T-helper 17 cell (primary cell): ENCODE results near the gene KPNA4. TPM values are rescaled to one million over a fixed set of nuclear protein-coding genes. Genes with fewer than 3 reads are reported as not detected.

Experiments used
- ATAC-seq: fragments of 150-1000 bp; cut with Tn5 transposase; 2 replicates; pipeline ENCODE4 v1.10.0; 2021; ENCODE audit warnings: mild to moderate bottlenecking, moderate library complexity
- DNase-seq, 3 donors: peaks; one replicate each; pipeline versions ENCODE4 v3.0.0 to v3.0.0-alpha.2; 2020 to 2021
- H3K9me3 ChIP-seq: one replicate; pipeline ENCODE4 v1.7.0; 2013; ENCODE audit warnings: low read length, mild to moderate bottlenecking; ENCODE audit not compliant: control insufficient read depth, poor library complexity, severe bottlenecking
- H3K27ac Mint-ChIP-seq: one replicate; pipeline ENCODE4 v1.8.0; 2022; ENCODE audit warnings: mild to moderate bottlenecking, moderate library complexity, mixed read lengths
- H3K27me3 Mint-ChIP-seq: one replicate; pipeline ENCODE4 v1.8.0; 2022; ENCODE audit warnings: mixed read lengths
- H3K36me3 Mint-ChIP-seq: one replicate; pipeline ENCODE4 v1.8.0; 2022; ENCODE audit warnings: low read depth, mixed read lengths
- H3K4me1 Mint-ChIP-seq: one replicate; pipeline ENCODE4 v1.8.0; 2022; ENCODE audit warnings: mild to moderate bottlenecking, mixed read lengths
- H3K4me3 Mint-ChIP-seq: one replicate; pipeline ENCODE4 v1.8.0; 2022; ENCODE audit warnings: mild to moderate bottlenecking, moderate library complexity, mixed read lengths
- total RNA-seq, 4 donors: library from RNA in 2 of 4; stranded (reverse) in 2 of 4; gene quantifications; one replicate each; pipeline ENCODE4 v1.2.3 and lab custom pipeline; 2022 to 2026

KPNA4 gene
- total RNA-seq, 2 donors from 2014 or later = 48.9 to 61.9 TPM

- no peak for ATAC-seq
- no peak for DNase-seq
- no peak overlapping the region for H3K4me3 Mint-ChIP-seq
Measured at GRCh38 chr3:160451602-160452001, 113.8 kb downstream of the KPNA4 start.

GRCh38 chr3:160450846-160451245 lies 114.5 kb downstream of the KPNA4 start:
- DNase-seq (no peak), ATAC-seq (no peak)
- Mint-ChIP-seq H3K36me3 (no peaks in the 10 kb centered on the region), H3K4me3 (peak overlapping the region; percentile 100), H3K27me3 (no peaks in the 10 kb centered on the region), H3K4me1 (peaks cover 18% of the 10 kb centered on the region), H3K27ac (peak overlapping the region; percentile 95)
- H3K9me3 ChIP-seq = no peaks in the 10 kb centered on the region

More at GRCh38 chr3:160451602-160452001, 113.8 kb downstream of the KPNA4 start:
- no peaks in the 10 kb centered on the region for H3K27me3 Mint-ChIP-seq
- H3K27ac Mint-ChIP-seq = no peak overlapping the region
- H3K36me3 Mint-ChIP-seq = no peaks in the 10 kb centered on the region
- no peaks in the 10 kb centered on the region for H3K9me3 ChIP-seq
- H3K4me1 Mint-ChIP-seq = peaks cover 14% of the 10 kb centered on the region

- peak within 1 kb of the TSS; percentile 100 for H3K4me3 Mint-ChIP-seq
- ATAC-seq (peak; percentile 96), DNase-seq (peak; percentile 94 to 96 (median 95))
- H3K9me3 ChIP-seq = no peaks in the 10 kb centered on the region
- peak within 1 kb of the TSS; percentile 95 for H3K27ac Mint-ChIP-seq
- H3K36me3 Mint-ChIP-seq = no peaks in the 10 kb centered on the region
- no peaks in the 10 kb centered on the region for H3K27me3 Mint-ChIP-seq
- H3K4me1 Mint-ChIP-seq = peaks cover 22% of the 10 kb centered on the region
Measured at GRCh38 chr3:160449636-160450598, 115.5 kb downstream of the KPNA4 start, which contains the start of gene TRIM59. TSS of gene TRIM59 (minus strand) at chr3:160449786. CDS start at chr3:160439183, 10,603 bp downstream.

GRCh38 chr3:160448845-160449635 lies 116.3 kb downstream of the KPNA4 start:
- no peaks in the 10 kb centered on the region for H3K27me3 Mint-ChIP-seq
- H3K36me3 Mint-ChIP-seq = peaks cover 2% of the 10 kb centered on the region
- ATAC-seq = peak; percentile 56
- no peaks in the 10 kb centered on the region for H3K9me3 ChIP-seq
- no peak for DNase-seq
- H3K4me1 Mint-ChIP-seq = peaks cover 26% of the 10 kb centered on the region
- peak overlapping the region; percentile 95 for H3K27ac Mint-ChIP-seq
- H3K4me3 Mint-ChIP-seq = peak overlapping the region; percentile 100

GRCh38 chr3:160447544-160447943 lies 117.8 kb downstream of the KPNA4 start:
- H3K36me3 Mint-ChIP-seq = peaks cover 2% of the 10 kb centered on the region
- ATAC-seq (no peak), DNase-seq (no peak)
- no peaks in the 10 kb centered on the region for H3K9me3 ChIP-seq
- peak overlapping the region; percentile 27 for H3K27ac Mint-ChIP-seq
- peaks cover 26% of the 10 kb centered on the region for H3K4me1 Mint-ChIP-seq
- no peaks in the 10 kb centered on the region for H3K27me3 Mint-ChIP-seq
- no peak overlapping the region for H3K4me3 Mint-ChIP-seq

- Mint-ChIP-seq H3K4me3 (peak overlapping the region; percentile 21), H3K4me1 (peaks cover 30% of the 10 kb centered on the region), H3K27me3 (no peaks in the 10 kb centered on the region), H3K36me3 (peaks cover 2% of the 10 kb centered on the region), H3K27ac (no peak overlapping the region)
- no peaks in the 10 kb centered on the region for H3K9me3 ChIP-seq
- ATAC-seq (no peak), DNase-seq (no peak)
Measured at GRCh38 chr3:160446522-160447056, 118.8 kb downstream of the KPNA4 start.

- H3K36me3 Mint-ChIP-seq = peaks cover 2% of the 10 kb centered on the region
- H3K27ac Mint-ChIP-seq = peak overlapping the region; percentile 32
- ATAC-seq (no peak), DNase-seq (no peak)
- no peaks in the 10 kb centered on the region for H3K27me3 Mint-ChIP-seq
- H3K9me3 ChIP-seq = no peaks in the 10 kb centered on the region
- peaks cover 30% of the 10 kb centered on the region for H3K4me1 Mint-ChIP-seq
- no peak overlapping the region for H3K4me3 Mint-ChIP-seq
Measured at GRCh38 chr3:160445854-160446253, 119.5 kb downstream of the KPNA4 start.

Other genes starting within 250 kb of the KPNA4 start
- gene IFT80, start 166.3 kb downstream of the KPNA4 start, total RNA-seq = 10 to 100 TPM; 24.6 to 26.1 TPM
- 10 to 100 TPM; 61.1 to 77.8 TPM for gene SMC4, start 165.9 kb downstream of the KPNA4 start, total RNA-seq
- 10 to 100 TPM; 15.2 to 32.1 TPM for gene TRIM59, start 115.8 kb downstream of the KPNA4 start, total RNA-seq
- not detected for gene ARL14, start 111.6 kb upstream of the KPNA4 start, total RNA-seq
- gene PPM1L, start 190.7 kb upstream of the KPNA4 start, total RNA-seq = 10 to 100 TPM in 1 of 2 donors, 1 to 10 TPM in 1; 3.5 to 14.6 TPM